CD14-positive monocyte (primary cell): ENCODE data around the gene BNC2. TPM values are rescaled to one million over a fixed set of nuclear protein-coding genes. Genes with fewer than 3 reads are reported as not detected.

Experiments
- DNase-seq, 3 donors: peaks; one replicate each; pipeline ENCODE4 v3.0.0-alpha.2; 2011 to 2022
- H2AFZ ChIP-seq: 2 replicates; pipeline ENCODE4 v1.6.0; 2012; ENCODE audit warnings: mild to moderate bottlenecking, low read depth, low read length, inconsistent platforms; ENCODE audit not compliant: insufficient read depth, poor library complexity, severe bottlenecking
- H3K27ac ChIP-seq, 2 donors: 1 replicate in 1 of 2; 2 replicates in 1 of 2; pipeline ENCODE4 v1.5.1; 2012 to 2013; ENCODE audit warnings: low read length in 2 of 2, control low read depth in 1 of 2, inconsistent platforms in 1 of 2, low read depth in 1 of 2, mild to moderate bottlenecking in 1 of 2
- H3K27me3 ChIP-seq, 2 donors: one replicate each; pipeline versions ENCODE4 v1.6.0 to v1.6.1; 2011 to 2013; ENCODE audit warnings: low read length in 2 of 2; ENCODE audit not compliant: control insufficient read depth in 2 of 2, insufficient read depth in 2 of 2
- H3K36me3 ChIP-seq, 2 donors: replicated peaks in 1 of 2; 1 replicate in 1 of 2; 2 replicates in 1 of 2; pipeline versions ENCODE4 v1.5.1 to v1.6.1; 2012 to 2013; ENCODE audit warnings: low read length in 2 of 2, control low read depth in 1 of 2, inconsistent platforms in 1 of 2, mild to moderate bottlenecking in 1 of 2; ENCODE audit not compliant: insufficient read depth in 2 of 2, control insufficient read depth in 1 of 2
- H3K4me1 ChIP-seq, 2 donors: 1 replicate in 1 of 2; 2 replicates in 1 of 2; pipeline versions ENCODE4 v1.5.1 to v1.6.1; 2012 to 2013; ENCODE audit warnings: low read length in 2 of 2, control low read depth in 1 of 2, inconsistent platforms in 1 of 2, mild to moderate bottlenecking in 1 of 2, moderate library complexity in 1 of 2; ENCODE audit not compliant: insufficient read depth in 2 of 2, control insufficient read depth in 1 of 2
- H3K4me2 ChIP-seq: replicated peaks from 2 replicates; pipeline ENCODE3; 2012; ENCODE audit warnings: low read length, moderate library complexity, mild to moderate bottlenecking; ENCODE audit not compliant: poor library complexity, severe bottlenecking; ENCODE audit errors: extremely low read depth
- H3K4me3 ChIP-seq, 3 experiments: fragments of 200-600 bp in 1 of 3; sonication (generic) in 1 of 3; replicated peaks in 1 of 3; 1 replicate in 2 of 3; 2 replicates in 1 of 3; pipeline ENCODE4 v1.5.1; 2011 to 2013; ENCODE audit warnings: low read length in 3 of 3, mild to moderate bottlenecking in 3 of 3, control low read depth in 2 of 3, low read depth in 2 of 3, inconsistent platforms in 1 of 3, moderate library complexity in 1 of 3
- H3K79me2 ChIP-seq: 2 replicates; pipeline ENCODE4 v1.6.0; 2012; ENCODE audit warnings: mild to moderate bottlenecking, control low read depth, inconsistent platforms, low read length, moderate library complexity; ENCODE audit not compliant: insufficient read depth
- H3K9ac ChIP-seq: 2 replicates; pipeline ENCODE4 v1.6.0; 2017; ENCODE audit warnings: low read length, mild to moderate bottlenecking; ENCODE audit not compliant: insufficient read depth, poor library complexity, severe bottlenecking
- H3K9me3 ChIP-seq, 2 donors: replicated peaks in 1 of 2; 1 replicate in 1 of 2; 2 replicates in 1 of 2; pipeline versions ENCODE4 v1.5.1 to v1.6.1; 2012 to 2013; ENCODE audit warnings: low read length in 2 of 2, control low read depth in 1 of 2; ENCODE audit not compliant: control insufficient read depth in 1 of 2, insufficient read depth in 1 of 2
- H4K20me1 ChIP-seq: 2 replicates; pipeline ENCODE4 v1.6.0; 2012; ENCODE audit warnings: mild to moderate bottlenecking, low read length, control low read depth, moderate library complexity; ENCODE audit not compliant: insufficient read depth
- H3K27ac Mint-ChIP-seq, 7 donors: one replicate each; pipeline ENCODE4 v1.8.0; 2020; ENCODE audit warnings: mild to moderate bottlenecking in 7 of 7, mixed read lengths in 7 of 7, moderate library complexity in 6 of 7, inconsistent platforms in 2 of 7
- H3K27me3 Mint-ChIP-seq, 3 donors: one replicate each; pipeline ENCODE4 v1.8.0; 2021 to 2022; ENCODE audit warnings: low read depth in 3 of 3, mild to moderate bottlenecking in 3 of 3, mixed read lengths in 3 of 3, moderate library complexity in 3 of 3, inconsistent platforms in 1 of 3
- H3K36me3 Mint-ChIP-seq, 2 donors: one replicate each; pipeline ENCODE4 v1.8.0; 2020; ENCODE audit warnings: mixed read lengths in 2 of 2, inconsistent platforms in 1 of 2, mild to moderate bottlenecking in 1 of 2
- H3K4me1 Mint-ChIP-seq: one replicate; pipeline ENCODE4 v1.8.0; 2020; ENCODE audit warnings: mild to moderate bottlenecking, mixed read lengths
- H3K4me3 Mint-ChIP-seq, 2 donors: one replicate each; pipeline ENCODE4 v1.8.0; 2020; ENCODE audit warnings: mild to moderate bottlenecking in 2 of 2, mixed read lengths in 2 of 2, moderate library complexity in 1 of 2
- H3K9me3 Mint-ChIP-seq, 7 donors: one replicate each; pipeline ENCODE4 v1.8.0; 2020 to 2022; ENCODE audit warnings: mixed read lengths in 7 of 7, mild to moderate bottlenecking in 6 of 7, moderate library complexity in 6 of 7, inconsistent platforms in 2 of 7
- WGBS: methylation state at CpG from one replicate; pipeline ENCODE4 v1.1.5; 2013; ENCODE audit warnings: missing lambda C conversion rate; ENCODE audit not compliant: insufficient coverage; 5-methylcytosine and 5-hydroxymethylcytosine counted together
- intact Hi-C, 2 donors: fragments of 100-400 bp; cut with micrococcal nuclease; formaldehyde crosslinking; loops; one replicate each; pipeline versions ENCODE4 v1.15.0 to v1.15.1; 2023
- polyA plus RNA-seq, 3 donors: library from polyadenylated mRNA; depleted of rRNA in 1 of 3; unstranded in 2 of 3; stranded (reverse) in 1 of 3; fragments of 300-500 nt in 2 of 3; fragments of >200 nt in 1 of 3; fragmentation: Illumina TruSeq in 2 of 3; gene quantifications; 1 replicate in 2 of 3; 2 replicates in 1 of 3; pipeline ENCODE4 v1.2.3, GENCODE V29; 2012 to 2021
- TF ChIP-seq, protein P1 (sequence below): fragments of 200-600 bp; IDR thresholded peaks from one replicate; pipeline ENCODE4 v1.8.0; 2022; ENCODE audit warnings: antibody characterized with exemption, mild to moderate bottlenecking

The BNC2 gene
- polyA plus RNA-seq, 3 donors: 0.01 TPM; not detected in 2

DNA sequence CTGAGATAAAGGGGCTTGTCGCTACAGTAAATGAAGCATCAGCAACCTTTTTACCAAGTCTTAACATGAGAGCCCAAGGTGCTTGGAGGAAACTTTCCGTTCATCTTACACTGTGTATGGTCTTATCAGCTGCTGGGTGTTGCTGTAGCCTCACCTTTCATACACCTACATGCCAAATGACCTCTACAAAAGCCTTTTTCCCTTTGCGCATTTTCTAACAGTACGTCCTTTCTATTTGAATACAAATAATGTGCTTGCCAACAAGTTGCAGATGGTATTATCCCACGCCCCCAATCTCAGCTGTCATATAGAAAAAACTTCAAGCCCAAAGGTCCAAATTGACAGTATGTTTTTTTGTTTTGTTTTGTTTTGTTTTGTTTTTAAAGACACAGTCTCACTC is 96.9 kb downstream of the BNC2 start:
- peaks cover 0 to 4% (median 1%) of the 10 kb centered on the region in 7 donors for H3K9me3 Mint-ChIP-seq
- Histone ChIP-seq H3K27ac (no peak overlapping the region), H3K9ac (no peak overlapping the region), H4K20me1 (no peaks in the 10 kb centered on the region), H3K27me3 (no peaks in the 10 kb centered on the region), H3K4me1 (no peaks in the 10 kb centered on the region), H3K4me2 (no peak overlapping the region), H3K9me3 (no peaks in the 10 kb centered on the region), H3K36me3 (no peaks in the 10 kb centered on the region), H3K79me2 (no peaks in the 10 kb centered on the region), H2AFZ (no peak overlapping the region), H3K4me3 (no peak overlapping the region)
- no peak for DNase-seq
- 60% methylated on average over 1 of the region's 5 CpGs for WGBS
- no peak overlapping the region for H3K27ac Mint-ChIP-seq
- H3K4me1 Mint-ChIP-seq: no peaks in the 10 kb centered on the region
- TF ChIP-seq, protein P1, sequence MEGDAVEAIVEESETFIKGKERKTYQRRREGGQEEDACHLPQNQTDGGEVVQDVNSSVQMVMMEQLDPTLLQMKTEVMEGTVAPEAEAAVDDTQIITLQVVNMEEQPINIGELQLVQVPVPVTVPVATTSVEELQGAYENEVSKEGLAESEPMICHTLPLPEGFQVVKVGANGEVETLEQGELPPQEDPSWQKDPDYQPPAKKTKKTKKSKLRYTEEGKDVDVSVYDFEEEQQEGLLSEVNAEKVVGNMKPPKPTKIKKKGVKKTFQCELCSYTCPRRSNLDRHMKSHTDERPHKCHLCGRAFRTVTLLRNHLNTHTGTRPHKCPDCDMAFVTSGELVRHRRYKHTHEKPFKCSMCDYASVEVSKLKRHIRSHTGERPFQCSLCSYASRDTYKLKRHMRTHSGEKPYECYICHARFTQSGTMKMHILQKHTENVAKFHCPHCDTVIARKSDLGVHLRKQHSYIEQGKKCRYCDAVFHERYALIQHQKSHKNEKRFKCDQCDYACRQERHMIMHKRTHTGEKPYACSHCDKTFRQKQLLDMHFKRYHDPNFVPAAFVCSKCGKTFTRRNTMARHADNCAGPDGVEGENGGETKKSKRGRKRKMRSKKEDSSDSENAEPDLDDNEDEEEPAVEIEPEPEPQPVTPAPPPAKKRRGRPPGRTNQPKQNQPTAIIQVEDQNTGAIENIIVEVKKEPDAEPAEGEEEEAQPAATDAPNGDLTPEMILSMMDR: no peak
- no peak overlapping the region for H3K4me3 Mint-ChIP-seq
- H3K36me3 Mint-ChIP-seq: no peaks in the 10 kb centered on the region
- H3K27me3 Mint-ChIP-seq: no peaks in the 10 kb centered on the region
- intact Hi-C loops: no loop called here

DNA sequence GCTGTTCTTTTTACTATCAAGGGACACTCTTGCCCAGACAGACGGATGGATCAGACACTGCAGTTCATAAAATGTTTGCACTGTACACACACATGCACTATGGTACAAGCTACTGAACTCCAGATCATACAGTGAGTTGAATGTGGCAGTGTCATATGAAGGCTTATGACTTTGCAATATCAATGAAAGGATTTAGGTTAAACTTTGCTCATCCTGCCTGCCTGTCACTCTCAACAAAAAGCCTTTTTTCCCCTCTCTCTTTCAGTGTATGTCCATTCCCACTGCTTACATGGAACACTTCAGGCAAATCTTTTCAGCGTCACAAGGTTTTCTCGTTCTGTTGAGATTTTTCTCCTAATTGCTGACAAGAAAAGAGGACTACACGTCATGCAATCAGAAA is 97.4 kb downstream of the BNC2 start:
- peaks cover 0 to 5% (median 2%) of the 10 kb centered on the region in 7 donors for H3K9me3 Mint-ChIP-seq
- no peaks in the 10 kb centered on the region for H3K4me1 Mint-ChIP-seq
- Histone ChIP-seq H3K4me3 (no peak overlapping the region), H3K9me3 (no peaks in the 10 kb centered on the region), H3K27ac (no peak overlapping the region), H3K27me3 (no peaks in the 10 kb centered on the region), H2AFZ (no peak overlapping the region), H3K4me1 (no peaks in the 10 kb centered on the region), H3K36me3 (no peaks in the 10 kb centered on the region), H3K9ac (no peak overlapping the region), H4K20me1 (no peaks in the 10 kb centered on the region), H3K79me2 (no peaks in the 10 kb centered on the region), H3K4me2 (no peak overlapping the region)
- intact Hi-C loops: no loop called here
- no peaks in the 10 kb centered on the region for H3K36me3 Mint-ChIP-seq
- WGBS: no CpG with 5 or more reads among the region's 4 CpGs
- H3K27me3 Mint-ChIP-seq: no peaks in the 10 kb centered on the region
- TF ChIP-seq, protein P1: no peak
- DNase-seq: no peak
- no peak overlapping the region for H3K27ac Mint-ChIP-seq
- H3K4me3 Mint-ChIP-seq: no peak overlapping the region
